Activated CD4-positive, alpha-beta T cell treated with anti-CD3 and anti-CD28 coated beads, Interleukin-2, Interleukin-4, amounts not matched to agents 100 ng/mL and 50 ng/mL, durations not matched to agents 16 hours and 8 hours (primary cell): ENCODE measurements around the gene PLK2.

Source experiments
- DNase-seq: peaks from one replicate; pipeline ENCODE4 v3.0.0-alpha.2; 2020; ENCODE audit warnings: low spot score

The PLK2 gene

DNA sequence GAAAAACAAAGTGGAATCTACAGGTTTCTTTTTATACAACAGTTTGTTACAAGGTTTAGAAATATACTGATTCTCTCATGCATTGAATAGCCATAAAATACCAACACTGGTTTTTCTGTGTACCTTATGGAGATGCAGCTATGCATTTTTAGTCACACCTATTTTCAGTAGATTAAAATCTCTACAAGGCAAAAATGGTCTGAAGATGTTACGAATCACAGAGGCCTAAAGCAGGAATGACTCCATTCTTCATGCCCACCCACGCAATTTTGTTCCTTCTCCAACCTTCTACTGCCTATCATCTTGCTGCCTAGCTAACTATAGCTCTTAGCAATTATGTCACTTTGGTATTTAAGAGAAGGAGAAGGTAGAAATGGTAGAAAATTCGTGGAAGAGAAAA, 9.9 kb downstream of the PLK2 start:
- DNase-seq, result no peak

DNA sequence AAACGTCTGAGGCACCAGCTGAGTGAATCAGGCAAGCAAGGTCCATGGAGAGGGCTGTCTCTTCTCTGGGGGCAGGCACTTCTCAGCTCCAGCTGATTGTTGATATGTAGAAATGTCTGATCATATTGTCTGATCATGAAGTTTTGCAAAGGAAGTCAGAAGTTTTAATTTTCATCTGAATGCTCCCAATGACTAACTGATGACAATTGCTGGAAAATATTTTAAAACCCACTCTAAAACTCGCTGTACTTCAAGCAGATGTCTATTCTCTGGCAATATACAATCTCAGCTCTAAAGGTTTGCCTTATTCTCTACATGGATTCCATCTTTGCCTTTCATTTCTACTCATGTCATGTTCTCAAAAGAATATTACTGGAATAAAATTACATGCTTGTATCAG, 12.7 kb downstream of the PLK2 start:
- no peak for DNase-seq

DNA sequence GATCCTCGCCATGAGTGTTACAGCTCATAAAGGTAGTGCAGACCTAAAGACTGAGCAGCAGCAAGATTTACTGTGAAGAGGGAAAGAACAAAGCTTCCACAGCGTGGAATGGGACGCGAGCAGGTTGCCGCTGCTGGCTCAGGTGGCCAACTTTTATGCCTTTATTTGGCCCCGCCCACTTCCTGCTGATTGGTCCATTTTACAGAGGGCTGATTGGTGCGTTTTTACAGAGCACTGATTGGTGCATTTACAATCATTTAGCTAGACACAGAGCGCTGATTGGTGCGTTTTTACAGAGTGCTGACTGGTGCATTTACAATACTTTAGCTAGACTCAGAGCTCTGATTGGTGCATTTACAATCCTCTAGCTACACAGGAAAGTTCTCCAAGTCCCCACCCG, 13.9 kb downstream of the PLK2 start:
- DNase-seq, result no peak

DNA sequence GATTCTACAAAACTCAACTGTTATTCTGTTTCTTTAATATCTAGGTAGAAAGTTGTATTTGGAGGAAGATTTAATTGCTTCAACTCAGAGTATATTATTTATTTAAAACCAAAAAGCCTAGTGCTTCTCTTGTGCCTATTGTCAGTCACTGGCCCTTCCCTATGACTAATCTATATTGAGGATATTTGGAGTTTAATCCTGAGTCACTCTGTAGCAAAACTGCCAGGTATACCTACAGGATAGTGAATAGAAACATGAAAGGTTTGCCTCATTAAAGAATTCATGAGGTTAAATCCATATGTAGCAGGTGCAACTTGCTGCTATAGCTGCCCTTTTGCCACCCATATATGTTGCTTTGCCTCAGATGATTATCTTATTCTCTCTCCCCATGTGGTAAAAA, 15.1 kb downstream of the PLK2 start:
- DNase-seq, result no peak

DNA sequence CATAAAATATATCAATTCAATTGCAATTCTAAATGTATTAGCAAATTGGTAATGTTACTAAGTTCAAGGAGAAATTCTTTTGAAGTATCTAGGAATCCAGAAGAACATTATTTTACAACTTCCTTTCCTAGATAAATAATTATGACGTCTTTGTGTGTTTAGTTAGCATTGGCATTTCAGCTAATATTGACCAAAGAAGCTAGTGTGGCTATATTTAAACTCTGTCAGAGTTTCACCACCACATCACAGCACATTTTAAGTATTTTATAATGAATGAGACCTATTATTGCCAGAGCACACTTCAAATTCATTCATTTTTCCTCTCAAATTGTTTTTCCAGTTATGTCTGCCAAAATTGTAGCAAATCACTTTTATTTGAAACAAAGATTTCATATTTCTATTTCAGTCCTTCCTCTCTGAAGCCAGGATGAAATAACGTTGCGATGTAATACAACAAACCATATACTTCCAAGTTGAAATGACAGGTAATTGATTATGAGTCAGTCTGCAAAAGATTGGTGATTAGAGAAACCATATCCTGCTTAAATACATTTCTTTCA, 18.9 kb downstream of the PLK2 start:
- DNase-seq, result no peak

DNA sequence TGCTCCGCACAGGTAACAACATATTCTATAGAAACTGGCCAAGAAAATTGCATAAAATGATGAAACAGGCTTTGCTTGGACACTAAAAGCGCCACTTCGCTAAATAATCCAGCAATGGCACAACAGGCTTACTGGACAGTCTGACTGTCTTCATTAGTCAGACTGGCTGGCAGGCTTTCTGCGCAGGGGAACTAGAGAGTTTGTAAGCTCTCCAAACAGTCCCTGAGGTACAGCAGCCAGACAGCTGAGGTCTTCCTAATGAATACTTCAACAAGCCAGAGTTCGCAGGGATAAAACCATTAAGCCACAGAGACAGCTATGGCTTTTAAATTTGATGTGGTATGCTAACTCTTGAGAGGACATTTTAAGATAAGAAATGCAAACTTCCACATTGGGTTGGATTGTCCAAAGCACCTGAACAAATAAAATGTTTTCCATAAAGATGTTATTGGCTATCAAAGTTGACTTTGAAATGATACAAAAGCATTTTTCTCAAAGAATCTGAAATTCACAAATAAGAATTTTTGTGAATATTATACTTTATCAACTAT, 20.7 kb downstream of the PLK2 start:
- DNase-seq, result no peak

DNA sequence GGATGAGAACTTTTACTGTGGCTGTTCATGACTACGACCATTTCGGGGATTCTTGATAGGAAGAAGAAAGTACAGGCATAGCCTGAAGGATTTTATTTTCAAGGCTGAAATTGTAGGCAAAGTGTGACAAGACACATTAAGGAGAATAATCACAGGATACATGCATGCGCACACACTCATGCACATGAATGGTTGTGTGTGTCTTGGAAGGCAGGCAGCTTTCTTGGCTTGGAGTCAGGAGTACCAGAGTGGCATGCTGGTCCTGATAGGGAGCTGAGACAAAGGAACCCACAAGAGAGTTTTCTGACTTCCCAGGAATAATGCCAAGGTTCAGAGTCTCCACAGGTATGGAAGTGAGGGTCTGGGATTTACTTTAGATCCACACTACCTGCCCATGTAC, 22.2 kb downstream of the PLK2 start:
- DNase-seq, result no peak

DNA sequence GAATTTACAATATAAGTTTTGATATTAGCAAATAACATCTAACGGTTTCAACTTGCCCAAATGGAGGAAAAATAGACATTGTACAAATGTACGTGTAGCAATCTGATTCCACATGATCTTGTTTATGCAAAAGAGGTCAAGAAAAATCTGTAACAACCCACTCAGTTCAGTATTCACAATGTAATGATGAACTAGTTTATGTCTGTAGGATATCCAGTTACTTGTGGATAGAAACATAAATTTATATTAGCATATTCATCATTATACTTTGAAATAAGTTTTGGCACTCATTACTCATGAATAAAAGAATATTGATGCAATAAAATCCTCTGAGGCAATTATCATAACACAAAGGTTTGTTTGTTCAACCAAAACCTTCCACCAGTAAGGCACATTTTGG, 28.1 kb downstream of the PLK2 start:
- DNase-seq, result no peak

DNA sequence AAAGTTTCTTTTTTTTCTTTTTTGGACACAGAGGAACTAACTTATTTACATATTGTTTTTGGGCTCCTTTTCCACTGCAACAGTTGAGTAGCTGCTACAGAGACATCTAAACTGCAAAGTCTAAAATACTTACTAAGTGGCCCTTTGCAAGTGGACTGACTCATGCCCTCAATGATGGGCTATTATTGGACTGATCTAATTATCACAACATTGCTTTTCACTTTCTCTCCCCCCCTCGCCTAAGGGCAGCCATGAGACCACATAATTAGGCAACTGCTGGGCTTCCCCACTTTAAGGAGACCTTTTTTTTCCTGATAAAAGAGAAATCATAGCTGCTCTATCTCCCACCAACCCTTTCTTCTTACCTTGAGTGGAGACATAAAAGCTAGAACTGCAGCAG, 47.0 kb downstream of the PLK2 start:
- DNase-seq, result no peak

DNA sequence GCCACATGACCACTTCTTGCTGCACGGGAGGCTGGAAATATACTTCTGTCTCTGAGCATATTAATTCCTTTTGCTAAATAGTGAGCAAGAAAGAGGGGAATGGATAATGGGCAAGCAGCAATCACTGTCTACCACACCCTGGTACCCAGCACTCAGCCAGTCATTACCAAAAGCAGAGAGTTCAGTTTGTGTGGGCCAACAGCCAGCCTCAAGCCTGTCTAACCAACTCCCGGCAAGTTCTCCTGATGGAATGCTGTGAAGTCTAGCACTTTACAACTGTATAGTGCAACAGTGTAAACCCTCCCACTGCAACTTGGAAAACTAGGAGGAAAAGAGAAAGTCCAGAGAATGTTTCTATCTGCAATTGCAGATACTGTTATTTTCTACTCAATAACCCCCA, 47.8 kb downstream of the PLK2 start:
- no peak for DNase-seq

DNA sequence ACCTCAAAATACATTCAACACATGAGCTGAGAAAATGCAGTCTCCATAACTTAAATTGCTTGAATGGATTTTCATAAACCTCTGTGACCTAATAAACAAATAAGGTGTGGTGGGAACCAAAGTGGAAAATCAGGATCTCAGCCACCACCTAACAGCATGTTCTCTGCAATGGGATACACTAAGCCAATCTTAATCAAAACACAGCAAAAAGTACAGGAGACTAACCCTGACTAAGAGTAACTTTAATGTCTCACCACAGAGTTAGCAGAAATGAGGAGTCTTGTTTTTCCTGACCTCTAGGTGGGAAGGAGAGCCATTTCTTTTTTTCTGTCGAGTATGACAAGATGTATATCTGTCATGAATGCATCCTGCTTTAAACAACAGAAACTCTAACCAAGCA, 48.5 kb downstream of the PLK2 start:
- no peak for DNase-seq

DNA sequence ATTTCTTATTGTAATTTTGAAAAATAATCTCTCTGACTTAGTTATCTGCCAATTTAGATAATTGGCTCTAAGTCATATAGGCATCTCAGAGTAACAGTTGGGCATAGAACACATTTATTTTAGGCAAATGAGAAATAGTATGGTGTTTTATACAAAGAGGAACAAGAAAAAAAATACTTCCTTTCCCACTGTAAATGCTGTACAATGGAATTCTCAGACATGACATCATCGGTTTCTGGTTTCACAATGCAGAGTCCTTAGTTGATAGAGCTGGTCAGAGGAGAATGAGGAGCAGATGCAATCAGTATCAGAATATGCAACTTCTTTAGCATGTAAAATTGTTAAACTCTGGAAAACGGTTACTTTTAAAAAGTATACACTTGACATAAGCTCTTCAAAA, 49.4 kb downstream of the PLK2 start:
- DNase-seq, result no peak

DNA sequence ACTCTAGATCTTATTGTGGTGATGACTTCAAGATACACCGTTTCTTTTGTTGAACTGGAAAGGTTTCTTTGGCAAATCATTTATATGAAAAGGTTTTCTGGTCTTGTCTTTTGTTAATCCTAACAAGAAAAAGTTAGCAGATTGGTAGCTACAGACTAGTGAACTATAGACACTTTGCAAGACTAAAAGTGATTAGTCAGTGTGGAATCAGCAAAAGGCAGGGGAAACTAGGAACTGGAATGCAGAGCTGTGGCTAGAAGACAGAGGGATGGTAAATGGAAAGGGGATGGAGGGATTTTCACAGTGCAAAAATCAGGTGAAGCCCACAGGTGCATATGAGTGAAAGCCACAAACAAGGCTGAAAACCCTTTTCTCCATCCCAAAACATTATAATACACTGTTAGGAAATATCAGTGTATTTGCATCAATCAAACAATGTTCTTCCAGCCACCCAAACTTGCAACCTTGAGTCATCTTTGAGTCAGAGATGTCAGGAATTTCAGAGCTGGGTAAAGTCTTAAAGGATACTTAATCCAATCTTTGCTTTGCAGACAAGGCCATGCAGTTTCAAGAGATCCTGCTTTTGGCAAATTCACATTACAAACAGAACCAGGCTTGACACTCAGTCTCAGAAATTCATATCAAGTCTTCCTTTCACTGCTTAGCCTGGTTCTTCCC, 52.7 kb downstream of the PLK2 start:
- DNase-seq, result no peak

DNA sequence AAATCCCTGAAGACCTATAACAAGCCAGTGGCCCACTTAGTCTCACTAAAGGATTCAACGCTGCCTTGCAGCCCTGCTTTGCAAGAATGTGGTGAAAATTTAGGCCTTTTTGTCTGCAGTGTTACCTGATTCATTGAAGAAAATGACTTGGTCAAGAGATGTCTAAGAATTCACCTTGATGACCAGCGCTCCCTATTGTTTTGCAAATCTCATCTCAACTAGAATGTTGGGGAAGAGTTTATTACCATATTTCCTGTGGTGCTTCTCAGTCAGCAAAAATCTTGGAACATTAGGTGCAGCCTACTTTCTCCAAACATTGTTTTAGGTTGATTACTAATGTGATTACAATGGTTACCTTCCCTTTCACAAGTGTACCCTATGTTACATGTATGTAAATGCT, 53.5 kb downstream of the PLK2 start:
- DNase-seq, result no peak

DNA sequence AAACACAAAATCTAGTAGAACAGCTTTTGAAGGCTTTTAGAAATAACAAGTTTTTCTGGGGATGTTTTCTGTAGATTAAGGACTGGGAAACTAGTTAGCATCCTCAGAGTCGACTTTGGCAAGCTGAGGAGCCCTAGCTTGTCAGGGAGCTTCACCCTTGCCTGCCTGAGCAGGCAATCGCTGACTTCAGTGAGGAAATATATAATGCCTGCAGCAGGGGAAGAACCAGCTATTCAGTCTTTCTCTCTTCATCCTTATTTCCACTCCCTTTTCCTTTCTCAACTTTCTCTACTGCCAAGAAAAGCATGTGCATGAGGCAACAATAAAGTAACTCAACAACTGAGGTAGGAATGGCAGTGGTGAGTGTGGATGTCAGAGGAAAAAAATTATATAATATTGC, 54.7 kb downstream of the PLK2 start:
- DNase-seq, result no peak

DNA sequence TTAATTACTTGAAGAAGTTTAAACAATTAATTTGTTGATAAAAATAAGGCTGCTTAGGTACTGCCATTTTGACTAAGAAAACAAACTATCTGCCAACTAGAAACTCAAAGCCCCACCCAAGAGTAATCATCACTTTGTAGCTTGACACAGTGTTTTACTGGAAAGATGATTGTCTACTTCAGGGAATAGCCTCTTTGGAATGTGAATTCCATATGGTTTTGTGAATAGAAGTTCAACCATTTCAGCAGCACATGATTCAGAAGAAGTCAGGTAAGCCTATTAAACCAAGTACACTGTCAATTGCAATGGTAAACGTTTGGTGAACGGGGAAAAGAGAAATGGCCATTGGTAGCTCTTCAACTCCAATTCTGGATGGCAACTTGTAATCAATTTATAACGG, 55.2 kb downstream of the PLK2 start:
- DNase-seq, result no peak
